Stimulated activated CD4-positive, alpha-beta T cell treated with anti-CD3 and anti-CD28 coated beads, TNF-alpha, amount 100 ng/mL, for 1 hour (primary cell): ENCODE measurements around the gene RIPOR3.
"Not testable (repeated sequence)": the region's sequence is repeated elsewhere in the genome, so short reads cannot be mapped to it uniquely, and the experiment has no call there.

Source experiments
- DNase-seq, 3 donors: peaks; one replicate each; pipeline ENCODE4 v3.0.0-alpha.2; 2020; ENCODE audit warnings: low read depth in 3 of 3, low spot score in 1 of 3

Gene RIPOR3

DNA sequence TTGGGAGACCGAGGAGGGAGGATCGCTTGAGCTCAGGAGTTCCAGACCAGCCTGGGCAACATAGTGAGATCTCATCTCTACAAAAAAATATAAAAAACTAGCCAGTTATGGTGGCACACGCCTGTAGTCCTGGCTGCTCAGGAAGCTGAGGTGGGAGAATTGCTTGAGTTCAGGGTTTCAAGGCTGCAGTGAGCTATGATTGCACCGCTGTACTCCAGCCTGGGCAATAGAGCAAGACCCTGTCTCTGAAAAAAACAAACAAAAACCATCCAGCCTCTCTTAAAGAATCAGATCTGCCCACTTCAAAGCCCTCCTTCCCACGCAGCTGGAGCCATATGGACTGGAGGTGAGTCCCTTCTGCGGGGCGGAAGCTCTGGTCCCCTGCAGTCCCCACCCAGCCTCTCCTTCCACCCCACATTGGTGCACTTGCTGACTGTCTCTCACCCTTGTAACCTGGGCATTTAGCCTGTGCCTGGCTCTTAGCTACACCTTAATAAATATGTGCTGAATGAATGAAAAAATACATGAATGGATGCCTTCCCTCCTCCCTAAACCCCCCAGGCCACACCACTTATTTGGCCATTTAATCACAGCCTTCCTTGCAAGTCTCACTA lies 32.9 kb upstream of the RIPOR3 start:
- no peak for DNase-seq

GRCh38 chr20:50723672-50724071 lies 32.3 kb upstream of the RIPOR3 start:
- no peak for DNase-seq

GRCh38 chr20:50722424-50723155 lies 31.2 kb upstream of the RIPOR3 start:
- DNase-seq = no peak

DNA sequence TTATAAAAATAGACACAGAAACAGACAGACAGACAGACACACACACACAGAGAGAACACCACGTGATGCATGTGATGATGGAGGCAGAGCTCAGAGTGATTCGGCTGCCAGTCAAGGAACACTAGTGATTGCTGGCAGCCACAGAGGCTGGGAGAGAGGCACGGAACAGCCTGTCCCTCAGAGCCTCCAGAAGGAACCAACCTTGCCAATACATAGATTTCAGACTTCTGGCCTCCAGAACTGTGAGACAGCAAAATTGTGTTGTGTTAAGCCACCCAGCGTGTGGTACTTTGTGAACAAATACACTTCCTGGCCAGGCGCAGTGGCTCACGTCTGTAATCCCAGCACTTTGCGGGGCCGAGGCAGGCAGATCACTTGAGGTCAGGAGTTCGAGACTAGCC lies 30.5 kb upstream of the RIPOR3 start:
- DNase-seq = no peak

DNA sequence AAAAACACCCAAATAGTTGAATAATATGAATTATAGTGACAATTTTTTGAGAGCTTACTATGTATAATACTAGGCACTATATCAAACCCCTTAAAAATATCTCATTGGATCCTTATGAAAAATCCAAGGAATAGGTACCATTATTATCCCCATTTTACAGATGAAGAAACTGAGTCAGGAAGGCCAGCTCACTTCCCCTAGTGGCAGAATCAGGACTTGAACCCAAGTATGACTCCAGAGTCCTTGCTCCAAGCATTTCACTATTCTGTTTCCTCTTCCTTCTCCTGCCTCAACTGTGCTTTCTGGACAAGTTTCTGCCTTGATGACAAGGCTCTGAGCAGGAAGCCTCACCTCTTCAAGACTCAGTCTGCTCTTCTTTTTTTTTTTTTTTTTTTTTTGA lies 29.2 kb upstream of the RIPOR3 start:
- DNase-seq = no peak

- DNase-seq = no peak
Measured at GRCh38 chr20:50720026-50720425, 28.7 kb upstream of the RIPOR3 start.

- no peak for DNase-seq
Measured at GRCh38 chr20:50719328-50719727, 28.0 kb upstream of the RIPOR3 start.

DNA sequence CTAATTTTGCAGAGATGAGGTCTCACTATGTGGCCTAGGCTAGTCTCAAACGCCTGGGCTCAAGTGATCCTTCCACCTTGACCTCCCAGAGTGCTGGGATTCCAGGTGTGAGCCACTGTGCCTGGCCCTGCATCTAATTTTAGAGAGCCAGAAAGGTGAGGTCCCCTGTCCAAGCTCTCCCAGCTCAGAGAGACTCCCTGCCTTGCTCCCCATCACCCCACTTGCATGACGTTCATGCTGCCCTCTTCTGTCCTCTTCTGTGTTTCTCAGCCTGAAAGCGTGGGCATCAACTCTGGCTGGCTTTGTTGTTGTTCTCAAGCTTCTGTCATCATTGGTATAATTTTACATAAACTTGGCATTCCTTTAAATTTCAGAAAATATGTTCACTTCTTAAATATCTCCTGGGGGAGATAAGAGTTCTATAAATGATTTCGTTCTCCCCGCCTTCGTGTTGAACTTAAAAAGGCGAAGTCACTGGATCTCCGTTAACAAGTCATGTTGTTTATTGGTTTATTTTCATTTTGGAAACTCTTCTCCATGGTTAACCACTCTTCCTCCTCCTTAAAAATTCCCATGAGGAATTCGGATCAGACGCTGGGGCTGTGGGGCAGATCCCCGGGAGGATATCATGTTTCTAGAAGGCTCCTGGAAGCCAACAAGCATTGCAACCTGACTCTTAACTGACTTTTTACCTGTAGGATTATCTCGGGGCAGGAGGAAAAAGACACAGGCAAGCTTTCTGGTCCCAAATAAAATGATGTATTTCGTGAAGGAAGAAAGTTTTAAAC lies 26.8 kb upstream of the RIPOR3 start:
- DNase-seq = no peak

DNA sequence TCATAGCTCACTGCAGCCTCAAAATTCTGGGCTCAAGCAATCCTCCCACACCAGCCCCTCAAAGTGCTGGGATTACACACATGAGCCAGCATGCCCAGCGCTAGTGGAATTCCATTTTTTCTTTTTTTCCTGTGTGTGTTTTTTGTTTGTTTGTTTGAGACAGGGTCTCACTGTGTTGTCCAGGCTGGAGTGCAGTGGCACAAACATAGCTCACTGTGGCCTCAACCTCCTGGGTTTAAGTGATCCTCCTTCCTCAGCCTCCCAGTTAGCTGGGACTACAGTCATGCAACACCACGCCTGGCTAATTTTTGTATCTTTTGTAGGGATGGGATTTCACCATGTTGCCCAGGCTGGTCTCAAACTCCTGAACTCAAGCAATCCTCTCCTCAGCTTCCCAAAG lies 26.0 kb upstream of the RIPOR3 start:
- DNase-seq = no peak

DNA sequence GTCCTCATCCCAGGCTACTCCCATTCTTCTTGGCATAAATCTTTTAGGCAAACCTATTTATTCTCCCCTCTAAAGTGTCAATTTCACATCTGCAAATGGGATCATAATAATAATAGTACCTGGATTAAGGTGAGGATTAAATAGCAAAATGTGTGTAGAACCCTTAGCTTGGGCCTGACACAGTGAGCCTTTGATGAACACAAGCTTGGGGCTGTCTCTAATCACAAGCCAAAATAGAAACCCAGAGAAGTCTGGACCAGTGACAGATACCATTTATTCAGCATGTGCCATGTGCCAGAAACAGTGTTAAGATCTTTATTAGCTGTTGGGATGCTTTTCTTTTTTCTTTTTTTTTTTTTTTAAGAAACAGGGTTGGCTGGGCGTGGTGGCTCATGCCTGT lies 25.2 kb upstream of the RIPOR3 start:
- DNase-seq = no peak

- DNase-seq = no peak
Measured at GRCh38 chr20:50715694-50716093, 24.4 kb upstream of the RIPOR3 start.

DNA sequence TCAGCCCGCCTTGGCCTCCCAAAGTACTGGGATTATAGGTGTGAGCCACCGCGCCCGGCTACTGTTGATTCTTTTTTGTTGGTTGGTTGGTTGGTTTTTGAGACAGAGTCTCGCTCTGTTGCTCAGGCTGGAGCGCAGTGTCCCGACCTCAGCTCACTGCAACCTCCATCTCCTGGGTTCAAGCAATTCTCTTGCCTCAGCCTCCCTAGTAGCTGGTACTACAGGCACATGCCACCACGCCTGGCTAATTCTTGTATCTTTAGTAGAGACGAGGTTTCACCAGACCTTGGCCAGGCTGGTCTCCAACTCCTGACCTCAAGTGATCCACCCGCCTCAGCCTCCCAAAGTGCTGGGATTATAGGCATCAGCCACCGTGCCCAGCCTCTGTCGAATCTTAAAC lies 23.1 kb upstream of the RIPOR3 start:
- not testable (repeated sequence) for DNase-seq

- DNase-seq = no peak
Measured at GRCh38 chr20:50713657-50714101, 22.3 kb upstream of the RIPOR3 start.

DNA sequence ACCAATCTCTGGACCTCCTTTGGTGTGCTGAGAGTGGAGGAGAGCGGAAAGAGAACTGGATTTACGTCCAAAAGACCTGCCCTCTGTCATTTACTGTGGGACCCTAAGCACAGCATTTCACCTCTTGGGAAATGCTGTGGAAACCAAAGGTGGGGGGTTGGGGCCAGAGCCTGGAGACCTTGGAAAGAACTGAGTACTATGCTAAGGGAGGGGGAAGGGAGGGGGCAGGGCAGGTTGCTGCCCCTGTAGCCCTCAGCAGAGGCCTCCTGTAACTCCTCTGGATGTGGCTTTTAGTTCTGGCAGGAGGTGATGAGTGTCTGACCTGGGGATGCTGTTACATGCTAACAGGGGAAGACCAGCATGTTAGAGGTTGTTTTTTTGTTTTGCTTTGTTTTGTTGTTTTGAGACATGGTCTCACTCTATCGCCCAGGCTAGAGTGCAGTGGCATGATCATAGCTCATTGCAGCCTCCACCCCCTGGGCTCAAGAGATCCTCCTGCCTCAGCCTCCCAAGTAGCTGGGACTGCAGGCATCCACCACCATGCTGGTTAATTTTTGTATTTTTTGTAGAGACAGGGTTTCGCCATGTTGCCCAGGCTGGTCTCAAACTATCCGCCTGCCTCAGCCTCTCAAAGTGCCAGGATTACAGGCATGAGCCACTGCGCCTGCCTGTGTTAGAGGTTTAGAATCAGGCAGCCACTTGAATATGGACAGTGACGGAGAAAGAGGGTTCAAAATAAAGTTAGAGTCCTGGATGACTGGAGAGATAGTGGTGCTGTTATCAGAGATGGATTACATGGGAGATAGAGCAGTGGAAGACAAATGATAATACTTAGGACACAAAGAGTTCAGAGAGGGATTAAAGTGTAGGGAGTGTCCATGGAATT lies 21.7 kb upstream of the RIPOR3 start:
- DNase-seq = no peak

DNA sequence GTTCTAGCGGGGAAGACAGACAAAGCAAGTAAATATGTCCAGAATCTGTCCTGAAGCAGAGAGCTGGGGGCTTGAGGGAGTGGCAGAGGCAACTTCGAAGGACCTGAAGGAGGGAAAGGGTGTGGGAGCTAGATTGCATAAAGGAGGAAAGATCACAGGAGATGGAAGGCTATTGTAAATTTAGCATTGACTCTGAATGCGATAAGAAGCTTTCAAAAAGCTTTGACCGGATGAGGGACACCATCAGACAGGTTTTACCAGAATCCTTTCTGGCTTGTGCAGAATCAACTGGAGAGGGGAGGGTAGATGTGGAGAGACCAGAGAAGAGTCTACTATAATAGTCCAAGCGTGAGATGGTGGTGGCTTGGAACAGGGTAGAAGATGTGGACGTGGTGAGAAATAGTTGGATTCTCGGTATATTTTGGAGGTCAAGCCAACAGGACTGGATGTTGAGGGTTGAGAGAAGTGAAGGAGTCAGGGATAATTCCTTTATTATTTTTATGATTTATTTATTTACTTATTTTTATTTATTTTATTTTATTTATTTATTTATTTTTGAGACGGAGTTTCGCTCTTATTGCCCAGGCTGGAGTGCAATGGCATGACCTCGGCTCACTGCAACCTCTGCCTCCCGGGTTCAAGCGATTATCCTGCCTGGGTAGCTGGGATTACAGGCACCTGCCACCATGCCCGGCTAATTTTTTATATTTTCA lies 19.9 kb upstream of the RIPOR3 start:
- DNase-seq = no peak

- no peak for DNase-seq
Measured at GRCh38 chr20:50710492-50711063, 19.2 kb upstream of the RIPOR3 start.

- DNase-seq = no peak
Measured at GRCh38 chr20:50709636-50709973, 18.3 kb upstream of the RIPOR3 start.

DNA sequence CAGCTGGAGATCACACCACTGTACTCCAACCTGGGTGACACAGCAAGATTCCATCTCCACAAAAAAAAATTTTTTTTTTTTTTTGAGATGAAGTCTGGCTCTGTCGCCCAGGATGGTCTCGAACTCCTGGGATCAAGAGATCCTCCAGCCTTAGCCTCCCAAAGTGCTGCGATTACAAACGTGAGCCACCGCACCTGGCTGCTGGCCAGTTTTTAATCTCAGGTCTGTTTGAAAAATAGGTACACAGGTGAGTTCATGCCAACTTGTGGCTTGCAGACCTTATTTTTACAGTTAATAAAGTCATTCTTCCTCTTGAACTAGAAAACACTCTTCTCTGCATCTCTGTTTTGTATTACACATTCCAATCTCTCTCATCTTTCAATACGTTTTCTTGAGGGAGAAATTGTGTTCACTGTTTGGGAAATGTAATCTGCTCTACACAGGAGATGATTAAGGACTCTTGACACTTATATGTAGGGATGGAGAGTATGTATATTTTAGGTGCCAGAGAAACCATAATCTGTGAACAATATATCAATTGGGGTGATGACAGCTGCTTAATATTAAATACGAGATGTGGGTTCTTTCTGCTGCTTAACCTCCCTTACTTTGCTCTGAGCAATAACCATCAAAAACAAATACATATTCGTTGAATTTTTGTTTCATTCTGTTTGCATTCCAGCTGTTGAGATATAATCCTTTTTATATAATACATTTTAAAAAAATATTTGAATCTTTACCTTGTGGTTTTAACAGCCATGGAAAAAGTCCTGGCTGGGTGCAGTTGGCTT lies 17.7 kb upstream of the RIPOR3 start:
- no peak for DNase-seq

- no peak for DNase-seq
Measured at GRCh38 chr20:50704971-50705370, 13.6 kb upstream of the RIPOR3 start.

GRCh38 chr20:50704514-50704913 lies 13.2 kb upstream of the RIPOR3 start:
- no peak for DNase-seq
